Astrocyte of the spinal cord (primary cell): Measurements from ENCODE around the gene CWC22.
"Not testable (repeated sequence)": the region's sequence is repeated elsewhere in the genome, so short reads cannot be mapped to it uniquely, and the experiment has no call there.

Experiments
- DNase-seq: peaks from one replicate; pipeline ENCODE4 v3.0.0; 2011; ENCODE audit warnings: low read depth, low spot score
- H3K4me3 ChIP-seq: 2 replicates; pipeline ENCODE4 v1.5.1; 2011; ENCODE audit warnings: low read depth, mild to moderate bottlenecking, low read length, moderate library complexity
- CTCF ChIP-seq: IDR thresholded peaks from 2 replicates; pipeline ENCODE4 v1.5.1; 2012; ENCODE audit warnings: low read depth, mild to moderate bottlenecking, low read length, inconsistent platforms
- in situ Hi-C: cut with HindIII; loops from 2 replicates; pipeline ENCODE4 v1.10.0; 2017; ENCODE audit warnings: low sequenced_read_pairs

Gene CWC22

GRCh38 chr2:180006781-180007579 is at the start of gene CWC22:
Gene CWC22, minus strand, starts transcription at chr2:180007297. Its CDS starts 13,956 bp downstream, at chr2:179993341.
- in situ Hi-C loops = no loop called here
- TF ChIP-seq CTCF = no peak
- peak within 1 kb of the TSS; percentile 94 for H3K4me3 ChIP-seq
- peak; percentile 93 for DNase-seq

DNA sequence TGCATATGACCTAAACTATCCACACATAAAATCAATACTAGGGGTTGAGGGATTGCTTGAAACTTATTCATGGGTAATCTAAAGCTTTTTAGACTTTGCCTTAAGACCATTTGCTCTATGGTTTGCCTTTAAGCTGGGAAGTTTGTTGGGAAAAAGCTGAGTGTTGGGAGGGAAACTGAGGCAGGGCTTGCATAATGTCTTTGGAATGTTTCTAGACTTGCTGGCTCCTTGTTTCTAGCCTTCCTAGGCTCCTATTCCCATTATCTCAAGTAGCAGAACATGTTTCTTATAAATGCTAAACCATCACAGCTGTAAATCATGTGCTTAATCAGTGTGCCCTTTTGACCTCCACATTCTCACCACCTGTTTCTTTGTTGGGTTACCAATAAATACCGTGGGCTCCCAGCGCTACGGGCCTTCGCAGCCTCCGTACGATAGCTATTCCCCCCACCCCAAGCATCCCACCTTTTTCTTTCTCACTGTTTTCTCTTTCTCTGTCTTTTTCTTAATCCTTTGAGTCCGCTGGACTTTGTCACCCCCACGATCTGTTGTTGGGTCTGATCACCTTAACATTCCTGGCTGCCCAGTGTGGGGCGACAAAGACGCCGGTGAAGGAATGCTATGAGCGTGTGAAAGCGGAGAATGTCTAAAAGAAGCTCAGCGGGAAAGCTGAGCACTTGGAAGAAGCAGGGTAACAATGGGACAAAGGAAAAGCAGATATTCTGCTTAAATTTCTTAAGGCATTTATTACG is 49.4 kb upstream of the CWC22 start:
- H3K4me3 ChIP-seq = no peak overlapping the region
- no peak for TF ChIP-seq CTCF
- DNase-seq = no peak
- in situ Hi-C loops = no loop called here

GRCh38 chr2:180054576-180054975 is 47.5 kb upstream of the CWC22 start:
- DNase-seq, in situ Hi-C loops, H3K4me3 ChIP-seq: not testable (repeated sequence)

GRCh38 chr2:180050246-180050645 is 43.1 kb upstream of the CWC22 start:
- no peak overlapping the region for H3K4me3 ChIP-seq
- in situ Hi-C loops = no loop called here
- TF ChIP-seq CTCF = no peak
- no peak for DNase-seq

DNA sequence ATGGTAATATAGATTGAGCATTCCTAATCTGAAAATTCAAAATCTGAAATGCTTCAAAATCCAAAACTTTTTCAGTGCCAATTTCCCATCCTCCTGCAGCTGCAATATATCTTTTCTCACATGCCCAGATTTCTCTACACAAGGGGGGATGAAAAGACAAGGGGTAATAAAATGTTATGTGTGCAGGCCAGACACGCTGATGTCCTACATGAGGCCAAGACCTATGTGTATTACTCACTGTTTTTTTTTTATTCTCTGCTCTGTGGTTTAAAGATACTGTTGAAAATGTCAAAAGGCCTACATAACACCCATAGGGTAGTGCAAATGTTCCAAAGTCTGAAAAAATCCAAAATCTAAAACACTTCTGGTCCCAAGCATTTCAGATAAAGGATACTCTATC is 41.2 kb upstream of the CWC22 start:
- no peak overlapping the region for H3K4me3 ChIP-seq
- in situ Hi-C loops = no loop called here
- peak; percentile 49 for DNase-seq
- TF ChIP-seq CTCF = no peak

DNA sequence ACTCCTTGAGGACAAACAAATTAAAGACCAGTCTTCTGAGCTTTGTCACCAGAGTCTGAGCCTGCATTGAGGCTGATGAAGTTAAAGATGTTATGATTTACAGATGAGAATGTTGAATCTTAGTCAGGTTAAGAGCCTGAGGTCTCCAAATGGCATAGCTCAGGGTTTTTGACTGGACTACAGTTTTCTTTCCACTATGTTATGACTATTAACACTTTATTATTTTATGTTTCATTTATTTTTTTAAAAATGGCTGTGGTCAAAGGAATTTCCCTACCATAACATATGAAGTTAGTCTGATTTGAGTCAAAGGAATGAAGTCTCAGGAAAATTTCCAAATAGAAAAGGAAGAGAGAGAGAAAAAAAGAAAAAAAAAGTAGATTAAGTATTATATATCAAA is 39.7 kb upstream of the CWC22 start:
- peak; percentile 69 for DNase-seq
- in situ Hi-C loops = no loop called here
- H3K4me3 ChIP-seq = no peak overlapping the region
- TF ChIP-seq CTCF = no peak

DNA sequence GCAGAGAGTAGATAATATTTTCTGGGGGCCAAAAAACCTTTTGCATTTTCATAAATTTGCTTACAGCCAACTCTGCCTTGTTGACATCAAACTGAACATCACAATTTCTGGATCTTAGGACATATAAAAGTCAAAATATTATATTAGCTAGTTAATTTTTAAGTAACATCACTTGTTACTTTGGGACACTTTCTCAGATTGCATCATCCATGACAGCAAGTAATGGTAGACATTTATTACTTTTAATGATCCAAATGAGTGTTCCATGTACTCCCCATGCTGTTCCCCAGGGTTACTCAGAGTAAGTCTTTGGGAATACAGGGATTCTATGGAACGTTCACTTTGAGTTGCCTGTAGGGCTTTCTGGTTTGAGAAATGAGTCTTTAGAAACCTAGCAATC is 39.1 kb upstream of the CWC22 start:
- in situ Hi-C loops = no loop called here
- DNase-seq = no peak
- no peak overlapping the region for H3K4me3 ChIP-seq
- TF ChIP-seq CTCF = no peak
